T-helper 2 cell treated with Interferon-gamma antibody and Interleukin-4, amounts not matched to agents 100 ng/mL and 5 ng/mL, for 36 hours (primary cell): ENCODE results near the gene LRRC56. TPM values are rescaled to one million over a fixed set of nuclear protein-coding genes. Genes with fewer than 3 reads are reported as not detected.

Experiments used
- intact Hi-C: fragments of 100-400 bp; cut with micrococcal nuclease; formaldehyde crosslinking; loops from one replicate; pipeline ENCODE4 v1.15.1; 2023
- total RNA-seq: library from RNA; stranded (reverse); gene quantifications from 2 replicates; pipeline ENCODE4 v1.2.3, GENCODE V29; 2022

LRRC56 gene
- total RNA-seq, 1 donor from 2014 or later: 2.2 TPM

- intact Hi-C loops: no loop called here
Observed at GRCh38 chr11:573146-573759, 35.9 kb downstream of the LRRC56 start.

GRCh38 chr11:574031-574570, 36.8 kb downstream of the LRRC56 start:
- intact Hi-C loops: loop anchor here (2.0 kb wide), 1 partner anchor 13 kb away; the partner anchor contains the start of genes LMNTD2 and RASSF7

- intact Hi-C loops: loop anchor here (2.0 to 5.0 kb wide), 2 partner anchors 14 to 223 kb away; partner anchors contain the start of genes LMNTD2, RASSF7 and SLC25A22
Observed at GRCh38 chr11:574632-575312, 37.4 kb downstream of the LRRC56 start.

- intact Hi-C loops: loop anchor here (2.0 to 5.0 kb wide), 2 partner anchors 15 to 222 kb away; partner anchors contain the start of genes LMNTD2, RASSF7 and SLC25A22
Observed at GRCh38 chr11:575313-575995, 38.1 kb downstream of the LRRC56 start.

GRCh38 chr11:575996-576768, 38.9 kb downstream of the LRRC56 start, which contains the start of gene PHRF1:
PHRF1 (plus strand) TSS chr11:576470; CDS start chr11:581513, 5,043 bp downstream.
- intact Hi-C loops: loop anchor here (2.0 to 5.0 kb wide), 2 partner anchors 15 to 221 kb away; partner anchors contain the start of genes LMNTD2, RASSF7 and SLC25A22

GRCh38 chr11:576811-577610, 39.7 kb downstream of the LRRC56 start:
- intact Hi-C loops: loop anchor here (5.0 kb wide), 1 partner anchor 220 kb away; the partner anchor contains the start of gene SLC25A22

GRCh38 chr11:577611-577894, 40.2 kb downstream of the LRRC56 start:
- intact Hi-C loops: loop anchor here (5.0 kb wide), 1 partner anchor 220 kb away; the partner anchor contains the start of gene SLC25A22

GRCh38 chr11:578276-579035, 41.1 kb downstream of the LRRC56 start:
- intact Hi-C loops: loop anchor here (5.0 kb wide), 1 partner anchor 219 kb away; the partner anchor contains the start of gene SLC25A22

- intact Hi-C loops: loop anchor here (5.0 kb wide), 1 partner anchor 217 kb away; the partner anchor contains the start of gene SLC25A22
Observed at GRCh38 chr11:579830-580601, 42.7 kb downstream of the LRRC56 start.

- intact Hi-C loops: no loop called here
Observed at GRCh38 chr11:581342-581741, 44.0 kb downstream of the LRRC56 start.

- intact Hi-C loops: no loop called here
Observed at GRCh38 chr11:581752-582151, 44.4 kb downstream of the LRRC56 start.

GRCh38 chr11:584287-584686, 47.0 kb downstream of the LRRC56 start:
- intact Hi-C loops: no loop called here

- intact Hi-C loops: no loop called here
Observed at GRCh38 chr11:586376-587316, 49.3 kb downstream of the LRRC56 start.

GRCh38 chr11:587546-587945, 50.2 kb downstream of the LRRC56 start:
- intact Hi-C loops: no loop called here

- intact Hi-C loops: no loop called here
Observed at GRCh38 chr11:587978-588380, 50.7 kb downstream of the LRRC56 start.

- intact Hi-C loops: no loop called here
Observed at GRCh38 chr11:589798-590197, 52.5 kb downstream of the LRRC56 start.

- intact Hi-C loops: no loop called here
Observed at GRCh38 chr11:590997-591396, 53.7 kb downstream of the LRRC56 start.
